ENCODE results near the gene IL4R.

The IL4R gene

DNA sequence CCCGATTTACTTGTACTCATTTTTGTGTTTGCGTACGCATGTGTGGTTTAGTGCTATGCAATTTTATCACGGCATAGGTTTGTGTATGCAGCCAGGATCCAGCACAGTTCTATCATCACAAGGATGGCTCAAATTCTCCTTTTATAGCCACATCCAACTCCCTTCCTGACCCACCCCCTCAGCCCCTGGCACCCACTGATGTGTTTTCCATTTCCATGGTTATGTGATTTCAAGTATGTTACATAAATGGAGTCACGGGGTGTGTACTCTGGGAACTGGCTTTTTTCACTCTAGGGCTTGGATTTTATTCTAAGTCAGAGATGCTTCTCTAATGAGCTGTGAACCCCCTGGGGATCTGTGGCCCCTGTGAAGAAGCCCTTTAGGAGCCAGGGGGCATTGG, 16.8 kb downstream of the IL4R start:
- ATAC-seq (replicated peaks; ENCODE audit: extremely low read depth, poor library complexity, severe bottlenecking) (no peak), DNase-seq (ENCODE audit: low spot score in 2 of 2) (no peak)
- peak overlapping the region; percentile 73 for H3K27ac Mint-ChIP-seq (ENCODE audit: low read depth)
- H3K4me3 Mint-ChIP-seq = no peak overlapping the region
- H3K4me1 Mint-ChIP-seq = peaks cover 52% of the 10 kb centered on the region
- no peaks in the 10 kb centered on the region for H3K9me3 Mint-ChIP-seq
- no peaks in the 10 kb centered on the region for H3K27me3 Mint-ChIP-seq
- peaks cover 26% of the 10 kb centered on the region for H3K36me3 Mint-ChIP-seq (ENCODE audit: insufficient read depth)

DNA sequence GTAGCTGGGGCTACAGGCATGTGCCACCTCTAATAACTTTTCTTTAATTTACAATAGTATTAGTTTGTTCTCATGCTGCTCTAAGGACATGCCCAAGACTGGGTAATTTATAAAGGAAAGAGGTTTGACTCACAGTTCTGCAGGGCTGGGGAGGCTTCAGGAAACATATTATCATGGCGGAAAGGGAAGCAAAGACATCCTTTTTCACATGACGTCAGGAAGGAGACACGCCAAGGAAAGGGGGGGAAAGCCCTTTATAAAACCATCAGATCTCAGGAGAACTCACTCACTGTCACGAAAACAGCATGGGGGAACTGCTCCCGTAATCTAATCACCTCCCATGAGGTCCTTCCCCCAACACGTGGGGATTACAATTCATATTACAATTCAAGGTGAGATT, 18.3 kb downstream of the IL4R start:
- Mint-ChIP-seq H3K4me1 (peaks cover 44% of the 10 kb centered on the region), H3K27me3 (no peaks in the 10 kb centered on the region), H3K4me3 (no peak overlapping the region), H3K9me3 (no peaks in the 10 kb centered on the region), H3K27ac (ENCODE audit: low read depth) (no peak overlapping the region), H3K36me3 (ENCODE audit: insufficient read depth) (peaks cover 32% of the 10 kb centered on the region)
- ATAC-seq (replicated peaks; ENCODE audit: extremely low read depth, poor library complexity, severe bottlenecking) (no peak), DNase-seq (ENCODE audit: low spot score in 2 of 2) (no peak)

DNA sequence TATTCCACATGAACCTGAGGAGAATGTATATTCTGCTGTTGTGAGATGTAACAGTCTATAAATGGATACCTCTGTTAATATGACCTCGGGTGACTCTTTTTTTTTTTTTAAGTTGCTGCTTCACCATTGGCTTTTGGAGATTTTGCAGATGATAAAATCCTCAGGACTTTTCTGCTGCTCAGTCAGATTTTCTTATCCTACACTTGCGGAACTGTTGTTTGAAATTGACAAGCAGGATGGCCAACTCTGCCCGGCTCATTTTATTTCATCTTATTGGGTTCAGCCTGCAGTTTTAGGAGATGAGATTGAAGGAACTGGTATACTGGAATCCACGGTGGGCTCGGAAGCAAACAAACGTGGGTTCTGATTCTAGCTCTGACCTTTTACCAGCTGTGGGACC, 19.3 kb downstream of the IL4R start:
- no peaks in the 10 kb centered on the region for H3K9me3 Mint-ChIP-seq
- peaks cover 34% of the 10 kb centered on the region for H3K36me3 Mint-ChIP-seq (ENCODE audit: insufficient read depth)
- H3K4me3 Mint-ChIP-seq = no peak overlapping the region
- peak overlapping the region; percentile 52 for H3K27ac Mint-ChIP-seq (ENCODE audit: low read depth)
- ATAC-seq (replicated peaks; ENCODE audit: extremely low read depth, poor library complexity, severe bottlenecking) = no peak
- H3K27me3 Mint-ChIP-seq = no peaks in the 10 kb centered on the region
- H3K4me1 Mint-ChIP-seq = peaks cover 42% of the 10 kb centered on the region
- DNase-seq (ENCODE audit: low spot score in 2 of 2) = no peak

DNA sequence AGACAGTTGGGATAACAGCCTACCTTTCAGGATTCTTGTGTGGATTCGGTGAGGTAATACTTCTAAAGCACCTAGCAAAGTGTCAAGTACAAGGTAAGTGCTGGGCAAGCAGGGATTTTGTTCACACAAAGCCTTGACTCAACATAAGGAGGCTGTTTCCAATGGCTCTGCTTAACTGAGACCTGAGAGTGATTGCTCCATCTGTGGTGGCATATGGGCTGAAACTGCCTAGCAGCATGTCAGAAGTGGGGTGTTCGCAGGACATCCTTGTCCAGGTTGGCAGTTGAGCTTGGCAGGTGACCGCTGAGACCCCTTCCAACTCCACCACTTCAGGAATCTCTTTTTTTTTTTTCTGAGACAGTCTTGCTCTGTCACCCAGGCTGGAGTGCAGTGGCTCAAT, 19.8 kb downstream of the IL4R start:
- H3K4me3 Mint-ChIP-seq = no peak overlapping the region

GRCh38 chr16:27334192-27334764, 20.5 kb downstream of the IL4R start:
- Mint-ChIP-seq H3K27ac (ENCODE audit: low read depth) (no peak overlapping the region), H3K9me3 (no peaks in the 10 kb centered on the region), H3K4me1 (peaks cover 36% of the 10 kb centered on the region), H3K4me3 (no peak overlapping the region), H3K36me3 (ENCODE audit: insufficient read depth) (peaks cover 39% of the 10 kb centered on the region), H3K27me3 (no peaks in the 10 kb centered on the region)
- DNase-seq (ENCODE audit: low spot score in 2 of 2) = no peak
- no peak for ATAC-seq (replicated peaks; ENCODE audit: extremely low read depth, poor library complexity, severe bottlenecking)

More for the DNA sequence above, 19.8 kb downstream of the IL4R start:
- peaks cover 34% of the 10 kb centered on the region for H3K36me3 Mint-ChIP-seq (ENCODE audit: insufficient read depth)
- peaks cover 42% of the 10 kb centered on the region for H3K4me1 Mint-ChIP-seq
- H3K9me3 Mint-ChIP-seq = no peaks in the 10 kb centered on the region
- DNase-seq (ENCODE audit: low spot score in 2 of 2) = no peak
- ATAC-seq (replicated peaks; ENCODE audit: extremely low read depth, poor library complexity, severe bottlenecking) = no peak
- H3K27me3 Mint-ChIP-seq = no peaks in the 10 kb centered on the region
- no peak overlapping the region for H3K27ac Mint-ChIP-seq (ENCODE audit: low read depth)

- H3K9me3 Mint-ChIP-seq = no peaks in the 10 kb centered on the region
- no peak for DNase-seq (ENCODE audit: low spot score in 2 of 2)
- no peaks in the 10 kb centered on the region for H3K27me3 Mint-ChIP-seq
- H3K27ac Mint-ChIP-seq (ENCODE audit: low read depth) = no peak overlapping the region
- H3K4me1 Mint-ChIP-seq = peaks cover 30% of the 10 kb centered on the region
- peaks cover 36% of the 10 kb centered on the region for H3K36me3 Mint-ChIP-seq (ENCODE audit: insufficient read depth)
- ATAC-seq (replicated peaks; ENCODE audit: extremely low read depth, poor library complexity, severe bottlenecking) = no peak
- no peak overlapping the region for H3K4me3 Mint-ChIP-seq
Measured at GRCh38 chr16:27334838-27335237, 21.1 kb downstream of the IL4R start.

GRCh38 chr16:27335349-27336053, 21.7 kb downstream of the IL4R start:
- ATAC-seq (replicated peaks; ENCODE audit: extremely low read depth, poor library complexity, severe bottlenecking) = no peak
- Mint-ChIP-seq H3K27ac (ENCODE audit: low read depth) (peak overlapping the region; percentile 62), H3K4me3 (no peak overlapping the region), H3K9me3 (no peaks in the 10 kb centered on the region), H3K36me3 (ENCODE audit: insufficient read depth) (peaks cover 39% of the 10 kb centered on the region), H3K4me1 (peaks cover 29% of the 10 kb centered on the region), H3K27me3 (no peaks in the 10 kb centered on the region)
- DNase-seq (ENCODE audit: low spot score in 2 of 2) = no peak

GRCh38 chr16:27337024-27337423, 23.2 kb downstream of the IL4R start:
- H3K9me3 Mint-ChIP-seq = no peaks in the 10 kb centered on the region
- H3K27me3 Mint-ChIP-seq = no peaks in the 10 kb centered on the region
- no peak for DNase-seq (ENCODE audit: low spot score in 2 of 2)
- peaks cover 49% of the 10 kb centered on the region for H3K36me3 Mint-ChIP-seq (ENCODE audit: insufficient read depth)
- no peak overlapping the region for H3K4me3 Mint-ChIP-seq
- no peak for ATAC-seq (replicated peaks; ENCODE audit: extremely low read depth, poor library complexity, severe bottlenecking)
- H3K27ac Mint-ChIP-seq (ENCODE audit: low read depth) = no peak overlapping the region
- peaks cover 40% of the 10 kb centered on the region for H3K4me1 Mint-ChIP-seq

DNA sequence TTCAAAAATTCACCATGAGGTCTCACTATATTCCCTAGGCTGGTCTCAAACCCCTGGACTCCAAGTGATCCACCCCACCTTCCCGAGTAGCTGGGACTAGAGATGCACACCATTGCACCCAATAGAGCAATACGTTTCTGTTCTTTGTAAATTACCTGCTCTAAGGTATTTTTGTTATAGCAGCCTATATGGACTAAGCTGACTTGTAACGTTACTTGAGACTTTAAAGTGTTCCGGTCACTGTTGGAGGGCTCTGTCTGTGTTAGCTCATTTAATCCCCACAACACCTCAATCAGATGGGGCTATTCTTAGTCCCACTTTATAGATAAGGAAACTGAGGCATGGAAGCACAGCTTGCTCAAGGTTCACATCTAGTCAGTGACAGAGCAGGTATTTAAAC, 25.4 kb downstream of the IL4R start:
- H3K27me3 Mint-ChIP-seq = no peaks in the 10 kb centered on the region
- H3K9me3 Mint-ChIP-seq = no peaks in the 10 kb centered on the region
- H3K4me1 Mint-ChIP-seq = peaks cover 33% of the 10 kb centered on the region
- ATAC-seq (replicated peaks; ENCODE audit: extremely low read depth, poor library complexity, severe bottlenecking) = no peak
- H3K4me3 Mint-ChIP-seq = no peak overlapping the region
- peak overlapping the region; percentile 78 for H3K27ac Mint-ChIP-seq (ENCODE audit: low read depth)
- peaks cover 58% of the 10 kb centered on the region for H3K36me3 Mint-ChIP-seq (ENCODE audit: insufficient read depth)
- DNase-seq (ENCODE audit: low spot score in 2 of 2) = no peak

- no peaks in the 10 kb centered on the region for H3K27me3 Mint-ChIP-seq
- H3K27ac Mint-ChIP-seq (ENCODE audit: low read depth) = peak overlapping the region; percentile 68
- H3K4me1 Mint-ChIP-seq = peaks cover 29% of the 10 kb centered on the region
- H3K9me3 Mint-ChIP-seq = no peaks in the 10 kb centered on the region
- no peak for ATAC-seq (replicated peaks; ENCODE audit: extremely low read depth, poor library complexity, severe bottlenecking)
- no peak for DNase-seq (ENCODE audit: low spot score in 2 of 2)
- peaks cover 51% of the 10 kb centered on the region for H3K36me3 Mint-ChIP-seq (ENCODE audit: insufficient read depth)
- H3K4me3 Mint-ChIP-seq = no peak overlapping the region
Measured at GRCh38 chr16:27340654-27341053, 26.9 kb downstream of the IL4R start.

DNA sequence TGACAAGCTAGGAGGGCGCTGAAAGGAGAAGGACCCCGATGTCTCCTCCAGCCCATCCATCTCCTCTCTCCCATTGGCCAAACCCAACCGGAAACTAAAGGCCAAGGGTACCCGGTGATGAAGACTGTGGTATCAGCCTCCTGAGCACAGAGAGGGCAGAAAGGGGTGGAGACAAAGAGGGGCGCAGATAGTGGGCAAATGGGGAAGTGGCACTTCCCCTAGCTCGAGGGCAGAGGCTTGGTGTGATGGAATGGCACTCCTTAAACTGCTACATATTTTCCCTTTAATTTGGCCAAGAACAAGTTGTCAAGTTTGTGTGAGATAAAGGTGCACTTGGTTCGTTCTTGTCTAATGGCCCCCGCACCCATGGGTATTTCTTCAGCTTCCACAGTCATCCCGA, 27.8 kb downstream of the IL4R start:
- peaks cover 44% of the 10 kb centered on the region for H3K36me3 Mint-ChIP-seq (ENCODE audit: insufficient read depth)
- peak overlapping the region; percentile 68 for H3K27ac Mint-ChIP-seq (ENCODE audit: low read depth)
- no peak for ATAC-seq (replicated peaks; ENCODE audit: extremely low read depth, poor library complexity, severe bottlenecking)
- no peaks in the 10 kb centered on the region for H3K9me3 Mint-ChIP-seq
- DNase-seq (ENCODE audit: low spot score in 2 of 2) = no peak
- H3K4me1 Mint-ChIP-seq = peaks cover 24% of the 10 kb centered on the region
- no peak overlapping the region for H3K4me3 Mint-ChIP-seq
- H3K27me3 Mint-ChIP-seq = no peaks in the 10 kb centered on the region

DNA sequence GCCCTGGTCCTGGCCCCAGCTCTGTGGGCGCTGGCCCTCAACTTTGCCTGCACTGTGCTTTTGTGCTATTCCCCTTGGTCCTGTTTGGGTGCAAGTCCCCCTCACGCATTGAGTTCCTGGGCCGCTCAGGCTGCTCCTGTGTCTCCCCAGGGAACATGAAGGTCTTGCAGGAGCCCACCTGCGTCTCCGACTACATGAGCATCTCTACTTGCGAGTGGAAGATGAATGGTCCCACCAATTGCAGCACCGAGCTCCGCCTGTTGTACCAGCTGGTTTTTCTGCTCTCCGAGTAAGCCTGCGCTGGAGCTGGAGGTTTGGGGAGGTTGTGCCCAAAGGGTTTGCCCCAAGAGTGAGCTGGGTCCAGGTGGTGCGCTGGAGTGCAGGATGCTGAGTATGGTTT, 28.2 kb downstream of the IL4R start:
- Mint-ChIP-seq H3K27ac (ENCODE audit: low read depth) (peak overlapping the region; percentile 68), H3K9me3 (no peaks in the 10 kb centered on the region), H3K4me1 (peaks cover 23% of the 10 kb centered on the region), H3K36me3 (ENCODE audit: insufficient read depth) (peaks cover 48% of the 10 kb centered on the region), H3K27me3 (no peaks in the 10 kb centered on the region), H3K4me3 (no peak overlapping the region)
- ATAC-seq (replicated peaks; ENCODE audit: extremely low read depth, poor library complexity, severe bottlenecking) (no peak), DNase-seq (ENCODE audit: low spot score in 2 of 2) (no peak)

DNA sequence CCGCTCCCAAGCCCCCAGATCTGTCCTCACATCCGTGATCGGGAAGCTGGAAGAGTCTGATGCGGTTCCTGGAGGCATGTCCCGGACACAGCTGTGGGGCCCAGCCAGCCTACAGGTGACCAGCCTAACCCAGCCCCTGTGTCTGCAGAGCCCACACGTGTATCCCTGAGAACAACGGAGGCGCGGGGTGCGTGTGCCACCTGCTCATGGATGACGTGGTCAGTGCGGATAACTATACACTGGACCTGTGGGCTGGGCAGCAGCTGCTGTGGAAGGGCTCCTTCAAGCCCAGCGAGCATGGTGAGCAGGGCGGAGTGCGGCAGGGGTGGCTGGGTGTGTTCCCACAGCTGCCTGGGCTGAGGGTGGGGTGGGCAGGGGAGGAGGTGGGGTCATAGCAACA, 30.9 kb downstream of the IL4R start:
- DNase-seq (ENCODE audit: low spot score in 2 of 2) = no peak
- no peak overlapping the region for H3K27ac Mint-ChIP-seq (ENCODE audit: low read depth)
- peaks cover 56% of the 10 kb centered on the region for H3K36me3 Mint-ChIP-seq (ENCODE audit: insufficient read depth)
- H3K4me1 Mint-ChIP-seq = peaks cover 30% of the 10 kb centered on the region
- H3K27me3 Mint-ChIP-seq = no peaks in the 10 kb centered on the region
- no peak for ATAC-seq (replicated peaks; ENCODE audit: extremely low read depth, poor library complexity, severe bottlenecking)
- H3K4me3 Mint-ChIP-seq = no peak overlapping the region
- H3K9me3 Mint-ChIP-seq = no peaks in the 10 kb centered on the region

Measured in central memory CD8-positive, alpha-beta T cell (primary cell).